OCI-LY1 (cell line): ENCODE measurements around the gene SPOCD1.
"Not testable (repeated sequence)": the region's sequence is repeated elsewhere in the genome, so short reads cannot be mapped to it uniquely, and the experiment has no call there.

ENCODE experiments used
- CTCF ChIP-seq: fragments of 200-600 bp; sonication (generic), shearing (Covaris generic); IDR thresholded peaks from 2 replicates; pipeline ENCODE4 v1.5.1; 2017; ENCODE audit warnings: mild to moderate bottlenecking, antibody characterized with exemption, low read length, moderate library complexity, mixed read lengths
- EZH2 ChIP-seq: fragments of 200-600 bp; sonication (generic), shearing (Covaris generic); IDR thresholded peaks from 2 replicates; pipeline ENCODE4 v1.8.0; 2017; ENCODE audit warnings: borderline replicate concordance, mixed run types, mild to moderate bottlenecking, antibody characterized with exemption, low read length, moderate library complexity, mixed read lengths

- not testable (repeated sequence) for TF ChIP-seq CTCF, EZH2
Measured at GRCh38 chr1:31816947-31817346, 1.1 kb upstream of the SPOCD1 start.
